Endothelial cell of umbilical vein (primary cell): ENCODE data around the gene OR10P1. TPM values are rescaled to one million over a fixed set of nuclear protein-coding genes. Genes with fewer than 3 reads are reported as not detected.

Experiments
- BruUV-seq: library from RNA; stranded (reverse); fragments of 400-500 nt; replicated peaks from 2 replicates; lab custom pipeline; 2021; lab: Mats Ljungman, UMichigan
- CTCF ChIA-PET: fragments of 300-600, 350-600 bp; sonication (Branson Sonifier 250); formaldehyde crosslinking; loops from one replicate; lab custom pipeline; 2021; ENCODE audit warnings: antibody characterized with exemption, inconsistent platforms; lab: Charles Lee
- POLR2A ChIA-PET: fragments of 300-600, 350-600 bp; sonication (Branson Sonifier 250); formaldehyde crosslinking; loops from one replicate; lab custom pipeline; 2021; ENCODE audit warnings: antibody characterized with exemption, inconsistent platforms; lab: Charles Lee
- DNase-seq: peaks from one replicate; pipeline ENCODE4 v3.0.0-alpha.2; 2011; ENCODE audit warnings: low read depth, low spot score
- FAIRE-seq: peaks from 2 replicates; lab custom pipeline; 2011; peaks lifted over from hg19 to GRCh38; lab: Jason Lieb, UNC
- H2AFZ ChIP-seq: 2 replicates; pipeline ENCODE4 v1.6.0; 2012; ENCODE audit warnings: low read depth, low read length, control low read depth, inconsistent platforms
- H3K27ac ChIP-seq: 2 replicates; pipeline ENCODE4 v1.5.1; 2011; ENCODE audit warnings: low read depth, mild to moderate bottlenecking, control low read depth, low read length, moderate library complexity; ENCODE audit not compliant: insufficient read depth
- H3K27me3 ChIP-seq, 2 experiments: 2 replicates each; pipeline versions ENCODE4 v1.6.0 to v1.6.1; 2011; ENCODE audit warnings: low read length in 2 of 2, mixed read lengths in 1 of 2; ENCODE audit not compliant: control insufficient read depth in 2 of 2, insufficient read depth in 2 of 2
- H3K36me3 ChIP-seq, 2 experiments: 2 replicates in 1 of 2; 3 replicates in 1 of 2; pipeline ENCODE4 v1.5.1; 2011; ENCODE audit warnings: low read length in 2 of 2, mild to moderate bottlenecking in 1 of 2, moderate library complexity in 1 of 2; ENCODE audit not compliant: control insufficient read depth in 2 of 2, insufficient read depth in 2 of 2; ENCODE audit errors: extremely low read depth in 1 of 2
- H3K4me1 ChIP-seq: 3 replicates; pipeline ENCODE4 v1.5.1; 2011; ENCODE audit warnings: mild to moderate bottlenecking, low read length; ENCODE audit not compliant: control insufficient read depth, insufficient read depth; ENCODE audit errors: extremely low read depth
- H3K4me2 ChIP-seq: 2 replicates; pipeline ENCODE4 v1.6.1; 2011; ENCODE audit warnings: low read length, control low read depth, mixed read lengths; ENCODE audit not compliant: insufficient read depth
- H3K4me3 ChIP-seq, 3 experiments: fragments of 200-600 bp in 1 of 3; sonication (generic), shearing (Covaris generic) in 1 of 3; replicated peaks in 1 of 3; 2 replicates each; pipeline ENCODE4 v1.5.1; 2011 to 2016; ENCODE audit warnings: control low read depth in 3 of 3, low read length in 3 of 3, mild to moderate bottlenecking in 2 of 3, inconsistent platforms in 1 of 3, low read depth in 1 of 3, moderate library complexity in 1 of 3; ENCODE audit not compliant: insufficient read depth in 1 of 3
- H3K79me2 ChIP-seq: 2 replicates; pipeline ENCODE4 v1.6.0; 2012; ENCODE audit warnings: low read length, inconsistent platforms; ENCODE audit not compliant: control insufficient read depth, insufficient read depth
- H3K9ac ChIP-seq: replicated peaks from 2 replicates; pipeline ENCODE3; 2011; ENCODE audit warnings: low read length, control low read depth; ENCODE audit not compliant: insufficient read depth; ENCODE audit errors: extremely low read depth
- H3K9me1 ChIP-seq: replicated peaks from 3 replicates; pipeline ENCODE4 v1.6.0; 2011; ENCODE audit warnings: mild to moderate bottlenecking, low read length; ENCODE audit not compliant: control insufficient read depth, insufficient read depth; ENCODE audit errors: extremely low read depth
- H3K9me3 ChIP-seq: replicated peaks from 2 replicates; pipeline ENCODE4 v1.5.1; 2012; ENCODE audit warnings: low read length, inconsistent platforms; ENCODE audit not compliant: control insufficient read depth, insufficient read depth
- H4K20me1 ChIP-seq: replicated peaks from 2 replicates; pipeline ENCODE3; 2011; ENCODE audit warnings: mild to moderate bottlenecking, low read length; ENCODE audit not compliant: control insufficient read depth, insufficient read depth; ENCODE audit errors: extremely low read depth
- EZH2 ChIP-seq: IDR thresholded peaks from 2 replicates; pipeline ENCODE4 v1.6.1; 2012; ENCODE audit warnings: borderline replicate concordance, low read depth, mild to moderate bottlenecking, moderate library complexity, low read length, inconsistent platforms; ENCODE audit not compliant: severe bottlenecking
- FOS ChIP-seq: IDR thresholded peaks from 2 replicates; pipeline ENCODE4 v1.6.1; 2011; ENCODE audit warnings: mild to moderate bottlenecking, low read length, moderate library complexity, borderline replicate concordance; ENCODE audit not compliant: insufficient read depth
- GATA2 ChIP-seq: IDR thresholded peaks from 2 replicates; pipeline ENCODE4 v1.7.0; 2011; ENCODE audit warnings: low read depth, mild to moderate bottlenecking, moderate library complexity, mixed read lengths, low read length; ENCODE audit not compliant: insufficient read length, insufficient read depth
- JUN ChIP-seq: IDR thresholded peaks from 2 replicates; pipeline ENCODE4 v1.6.1; 2011; ENCODE audit warnings: borderline replicate concordance, low read depth; ENCODE audit not compliant: insufficient read length, insufficient read depth
- MYC ChIP-seq: IDR thresholded peaks from one replicate; pipeline ENCODE4 v1.6.1; 2011; ENCODE audit warnings: mild to moderate bottlenecking, low read depth, low read length
- POLR2A ChIP-seq: IDR thresholded peaks from 2 replicates; pipeline ENCODE4 v1.6.1; 2012; ENCODE audit warnings: low read depth, mild to moderate bottlenecking, control low read depth, low read length
- POLR2AphosphoS5 ChIP-seq: IDR thresholded peaks from 2 replicates; pipeline ENCODE4 v1.6.1; 2012; ENCODE audit warnings: low read depth, mild to moderate bottlenecking, control low read depth, low read length, moderate library complexity; ENCODE audit not compliant: insufficient read depth
- dilution Hi-C: fragments of 300-500 bp; cut with MboI; formaldehyde crosslinking; loops from one replicate; pipeline ENCODE4 v1.15.0; 2019; ENCODE audit warnings: low sequenced_read_pairs; ENCODE audit not compliant: extremely low pct_ligation_motif_present
- intact Hi-C: fragments of 100-400 bp; cut with micrococcal nuclease; formaldehyde crosslinking; loops from one replicate; pipeline ENCODE4 v1.10.0; 2022
- polyA plus RNA-seq, 4 experiments: library from polyadenylated mRNA; depleted of rRNA in 3 of 4; stranded (reverse) in 3 of 4; unstranded in 1 of 4; fragments of >200 nt; gene quantifications; 2 replicates each; pipeline versions ENCODE4 v1.2.1 to v1.2.3, GENCODE V29; 2011 to 2012; ENCODE audit warnings: missing spikeins in 1 of 4
- total RNA-seq: library from RNA; stranded (reverse); gene quantifications from 2 replicates; pipeline ENCODE4 v1.2.3, GENCODE V29; 2021
- TF ChIP-seq, protein P1 (sequence below): IDR thresholded peaks from 2 replicates; pipeline ENCODE4 v1.6.1; 2011; ENCODE audit not compliant: insufficient read depth, insufficient read length
- TF ChIP-seq, protein P2 (sequence below), 2 donors: IDR thresholded peaks; 1 replicate in 1 of 2; 2 replicates in 1 of 2; pipeline ENCODE4 v1.5.1; 2011; ENCODE audit warnings: low read length in 2 of 2, mild to moderate bottlenecking in 2 of 2, moderate library complexity in 2 of 2, control low read depth in 1 of 2, inconsistent platforms in 1 of 2, low read depth in 1 of 2; ENCODE audit not compliant: insufficient read depth in 1 of 2; ENCODE audit errors: extremely low read depth in 1 of 2

OR10P1 gene
- total and polyA plus RNA-seq, 2 donors (not counting 3 experiments of a cell fraction or from before 2014, with no cell fraction given): not detected

DNA sequence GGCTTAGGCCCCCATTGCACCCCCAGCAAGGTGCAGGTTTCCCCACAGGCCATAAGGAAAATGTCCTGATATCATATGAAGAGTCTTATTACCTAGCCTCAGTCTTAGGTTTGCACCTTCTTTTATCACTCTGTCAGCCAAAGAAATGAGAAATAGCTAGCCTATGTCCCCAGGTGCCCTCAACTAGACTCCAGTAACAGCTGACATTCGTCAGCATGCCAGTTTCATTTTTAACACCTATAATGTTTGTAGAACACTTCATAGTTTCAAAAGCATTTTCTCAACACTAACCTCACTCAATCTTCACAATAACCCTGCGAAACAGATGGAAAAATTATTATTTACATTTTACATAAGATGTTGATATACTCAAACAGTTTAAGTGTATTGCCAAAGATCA lies 24.0 kb upstream of the OR10P1 start:
- dilution Hi-C loops (no loop called here), intact Hi-C loops (no loop called here)
- CTCF ChIA-PET: no interaction called here
- TF ChIP-seq POLR2A: no peak
- TF ChIP-seq POLR2AphosphoS5: no peak
- TF ChIP-seq JUN: no peak
- TF ChIP-seq, protein P1, sequence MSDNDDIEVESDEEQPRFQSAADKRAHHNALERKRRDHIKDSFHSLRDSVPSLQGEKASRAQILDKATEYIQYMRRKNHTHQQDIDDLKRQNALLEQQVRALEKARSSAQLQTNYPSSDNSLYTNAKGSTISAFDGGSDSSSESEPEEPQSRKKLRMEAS: no peak
- no peak for TF ChIP-seq FOS
- no peak for TF ChIP-seq GATA2
- no peak for TF ChIP-seq MYC
- Histone ChIP-seq H3K4me2 (no peak overlapping the region), H3K27ac (no peak overlapping the region), H3K9ac (no peak overlapping the region), H3K4me3 (no peak overlapping the region), H3K36me3 (no peaks in the 10 kb centered on the region), H2AFZ (no peak overlapping the region), H3K9me3 (no peaks in the 10 kb centered on the region), H3K27me3 (peaks cover 2 to 4% of the 10 kb centered on the region in 2 experiments), H3K4me1 (no peaks in the 10 kb centered on the region), H3K79me2 (no peaks in the 10 kb centered on the region), H3K9me1 (no peaks in the 10 kb centered on the region), H4K20me1 (no peaks in the 10 kb centered on the region)
- POLR2A ChIA-PET: no interaction called here
- DNase-seq: no peak
- no peak for FAIRE-seq
- BruUV-seq: no TSS peak

DNA sequence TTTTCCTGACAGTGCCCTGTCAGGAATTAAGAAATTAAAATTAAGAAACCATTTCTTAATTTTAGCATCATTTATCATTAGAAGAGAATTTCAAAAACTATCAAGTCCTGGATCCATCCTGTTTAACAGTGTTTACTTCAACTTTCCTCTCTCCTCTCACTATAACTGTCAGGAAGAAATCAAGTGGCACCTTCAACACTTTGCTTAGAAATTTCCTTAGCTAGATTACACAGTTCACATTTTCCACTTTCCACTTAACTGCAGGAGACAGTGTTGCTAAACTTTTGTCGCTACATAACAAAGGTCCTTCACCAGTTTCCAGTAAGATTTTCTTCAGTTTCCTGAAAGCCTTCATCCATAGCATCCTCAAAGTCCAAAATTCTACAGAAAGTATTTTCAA lies 21.9 kb upstream of the OR10P1 start:
- no peaks in the 10 kb centered on the region for H3K36me3 ChIP-seq
- no peak overlapping the region for H3K4me3 ChIP-seq
- no peak for FAIRE-seq
- no peaks in the 10 kb centered on the region for H3K9me3 ChIP-seq
- H2AFZ ChIP-seq: no peak overlapping the region
- no peak overlapping the region for H3K9ac ChIP-seq
- no peaks in the 10 kb centered on the region for H4K20me1 ChIP-seq
- POLR2A ChIA-PET: no interaction called here
- DNase-seq: no peak
- H3K4me2 ChIP-seq: no peak overlapping the region
- H3K79me2 ChIP-seq: no peaks in the 10 kb centered on the region
- no TSS peak for BruUV-seq
- CTCF ChIA-PET: interaction anchor here (0.9 to 2.0 kb wide), 2 partner anchors 426 to 429 kb away, joined by 3 to 7 read pairs; no protein-coding TSS in a partner anchor
- H3K27me3 ChIP-seq: peaks cover 2 to 4% of the 10 kb centered on the region in 2 experiments
- dilution Hi-C loops: no loop called here
- intact Hi-C loops: loop anchor here (5.0 kb wide), 1 partner anchor 622 kb away; no protein-coding TSS in a partner anchor
- no peak overlapping the region for H3K27ac ChIP-seq
- TF ChIP-seq JUN (no peak), FOS (no peak), MYC (no peak), POLR2AphosphoS5 (no peak), GATA2 (no peak), POLR2A (no peak), EZH2 (no peak)
- TF ChIP-seq, protein P2, sequence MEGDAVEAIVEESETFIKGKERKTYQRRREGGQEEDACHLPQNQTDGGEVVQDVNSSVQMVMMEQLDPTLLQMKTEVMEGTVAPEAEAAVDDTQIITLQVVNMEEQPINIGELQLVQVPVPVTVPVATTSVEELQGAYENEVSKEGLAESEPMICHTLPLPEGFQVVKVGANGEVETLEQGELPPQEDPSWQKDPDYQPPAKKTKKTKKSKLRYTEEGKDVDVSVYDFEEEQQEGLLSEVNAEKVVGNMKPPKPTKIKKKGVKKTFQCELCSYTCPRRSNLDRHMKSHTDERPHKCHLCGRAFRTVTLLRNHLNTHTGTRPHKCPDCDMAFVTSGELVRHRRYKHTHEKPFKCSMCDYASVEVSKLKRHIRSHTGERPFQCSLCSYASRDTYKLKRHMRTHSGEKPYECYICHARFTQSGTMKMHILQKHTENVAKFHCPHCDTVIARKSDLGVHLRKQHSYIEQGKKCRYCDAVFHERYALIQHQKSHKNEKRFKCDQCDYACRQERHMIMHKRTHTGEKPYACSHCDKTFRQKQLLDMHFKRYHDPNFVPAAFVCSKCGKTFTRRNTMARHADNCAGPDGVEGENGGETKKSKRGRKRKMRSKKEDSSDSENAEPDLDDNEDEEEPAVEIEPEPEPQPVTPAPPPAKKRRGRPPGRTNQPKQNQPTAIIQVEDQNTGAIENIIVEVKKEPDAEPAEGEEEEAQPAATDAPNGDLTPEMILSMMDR (IDR thresholded peaks at IDR 0.05; ENCODE audit: extremely low read depth in 1 of 2, insufficient read depth in 1 of 2, low read depth in 1 of 2, low read length in 2 of 2): no peak
- TF ChIP-seq, protein P1: no peak
- no peaks in the 10 kb centered on the region for H3K9me1 ChIP-seq
- no peaks in the 10 kb centered on the region for H3K4me1 ChIP-seq
